Suprapubic skin (tissue), 4 donors: Measurements from ENCODE around the gene CTSG. TPM values are rescaled to one million over a fixed set of nuclear protein-coding genes. Genes with fewer than 3 reads are reported as not detected.

Experiments used
- DNase-seq, 2 donors: peaks; one replicate each; pipeline ENCODE4 v3.0.0-alpha.2; 2019; ENCODE audit warnings: low spot score in 2 of 2
- H3K27ac ChIP-seq: fragments of 200-600 bp; sonication (generic); one replicate; pipeline ENCODE4 v1.5.1; 2019
- H3K27me3 ChIP-seq: fragments of 200-600 bp; sonication (generic); one replicate; pipeline ENCODE4 v1.5.1; 2019
- H3K36me3 ChIP-seq: fragments of 200-600 bp; sonication (generic); one replicate; pipeline ENCODE4 v1.5.1; 2019
- H3K4me1 ChIP-seq: fragments of 200-600 bp; sonication (generic); one replicate; pipeline ENCODE4 v1.5.1; 2019
- H3K4me3 ChIP-seq: fragments of 200-600 bp; sonication (generic); one replicate; pipeline ENCODE4 v1.5.1; 2019; ENCODE audit warnings: mild to moderate bottlenecking
- H3K9me3 ChIP-seq: fragments of 200-600 bp; sonication (generic); one replicate; pipeline ENCODE4 v1.5.1; 2019
- EP300 ChIP-seq: sonication (generic); formaldehyde crosslinking; IDR thresholded peaks from one replicate; pipeline ENCODE4 v1.6.1; 2017; ENCODE audit warnings: antibody characterized with exemption
- POLR2A ChIP-seq, 2 donors: fragments of 450-650 bp; IDR thresholded peaks; one replicate each; pipeline ENCODE4 v1.6.1; 2017; ENCODE audit warnings: antibody characterized with exemption in 2 of 2, mild to moderate bottlenecking in 2 of 2, moderate library complexity in 2 of 2
- POLR2AphosphoS5 ChIP-seq, 3 donors: sonication (generic); formaldehyde crosslinking; IDR thresholded peaks; one replicate each; pipeline ENCODE4 v1.6.1; 2017; ENCODE audit warnings: antibody characterized with exemption in 3 of 3
- WGBS: methylation state at CpG from one replicate; pipeline ENCODE4 v1.1.5; 2018; 5-methylcytosine and 5-hydroxymethylcytosine counted together
- total RNA-seq, 4 donors: library from RNA; depleted of rRNA; stranded (reverse); fragments of >200 nt; gene quantifications; one replicate each; pipeline ENCODE4 v1.1.0, GENCODE V29; 2016
- TF ChIP-seq, protein P1 (sequence below), 2 donors: fragments of 200-600 bp in 1 of 2; fragments of 450-650 bp in 1 of 2; sonication (generic) in 1 of 2; IDR thresholded peaks; one replicate each; pipeline ENCODE4 v1.5.1; 2016 to 2019; ENCODE audit warnings: antibody characterized with exemption in 2 of 2, mild to moderate bottlenecking in 1 of 2, moderate library complexity in 1 of 2

CTSG gene, protein sequence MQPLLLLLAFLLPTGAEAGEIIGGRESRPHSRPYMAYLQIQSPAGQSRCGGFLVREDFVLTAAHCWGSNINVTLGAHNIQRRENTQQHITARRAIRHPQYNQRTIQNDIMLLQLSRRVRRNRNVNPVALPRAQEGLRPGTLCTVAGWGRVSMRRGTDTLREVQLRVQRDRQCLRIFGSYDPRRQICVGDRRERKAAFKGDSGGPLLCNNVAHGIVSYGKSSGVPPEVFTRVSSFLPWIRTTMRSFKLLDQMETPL
- 1 to 10 TPM in 1 of 4 donors, under 1 TPM in 1, not detected in 2; 0.89 to 4.5 TPM for total RNA-seq

DNA sequence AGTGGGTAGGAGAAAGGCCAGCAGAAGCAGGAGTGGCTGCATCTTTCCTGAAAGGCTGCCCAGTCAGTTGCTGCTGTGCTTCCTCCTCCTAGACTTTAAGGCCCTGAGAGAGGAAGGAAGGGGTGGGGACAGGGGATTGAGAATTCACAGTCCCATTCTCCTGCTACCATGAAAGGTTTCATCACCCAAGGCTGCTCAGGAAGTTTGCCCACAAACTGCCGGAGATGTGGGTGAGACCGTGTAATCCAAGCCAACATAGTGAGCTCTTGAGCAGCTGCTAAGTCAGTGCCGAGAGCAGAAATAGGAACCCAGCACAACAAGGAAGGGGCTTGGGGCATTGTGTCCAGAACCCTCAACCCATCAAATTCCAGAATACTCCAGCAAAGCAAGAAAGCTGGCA lies at the start of gene CTSG:
TSS of gene CTSG (minus strand) at position 69 of the 400 bp plus-strand sequence. CDS start at position 42, 27 bp downstream.
- Histone ChIP-seq H3K27ac (no peak within 1 kb of the TSS), H3K4me1 (no peaks in the 10 kb centered on the region), H3K4me3 (no peak within 1 kb of the TSS), H3K36me3 (no peaks in the 10 kb centered on the region), H3K9me3 (no peaks in the 10 kb centered on the region), H3K27me3 (no peaks in the 10 kb centered on the region)
- no peak for DNase-seq
- WGBS = 42% methylated on average over 3 of the region's 3 CpGs
- TF ChIP-seq, protein P1, sequence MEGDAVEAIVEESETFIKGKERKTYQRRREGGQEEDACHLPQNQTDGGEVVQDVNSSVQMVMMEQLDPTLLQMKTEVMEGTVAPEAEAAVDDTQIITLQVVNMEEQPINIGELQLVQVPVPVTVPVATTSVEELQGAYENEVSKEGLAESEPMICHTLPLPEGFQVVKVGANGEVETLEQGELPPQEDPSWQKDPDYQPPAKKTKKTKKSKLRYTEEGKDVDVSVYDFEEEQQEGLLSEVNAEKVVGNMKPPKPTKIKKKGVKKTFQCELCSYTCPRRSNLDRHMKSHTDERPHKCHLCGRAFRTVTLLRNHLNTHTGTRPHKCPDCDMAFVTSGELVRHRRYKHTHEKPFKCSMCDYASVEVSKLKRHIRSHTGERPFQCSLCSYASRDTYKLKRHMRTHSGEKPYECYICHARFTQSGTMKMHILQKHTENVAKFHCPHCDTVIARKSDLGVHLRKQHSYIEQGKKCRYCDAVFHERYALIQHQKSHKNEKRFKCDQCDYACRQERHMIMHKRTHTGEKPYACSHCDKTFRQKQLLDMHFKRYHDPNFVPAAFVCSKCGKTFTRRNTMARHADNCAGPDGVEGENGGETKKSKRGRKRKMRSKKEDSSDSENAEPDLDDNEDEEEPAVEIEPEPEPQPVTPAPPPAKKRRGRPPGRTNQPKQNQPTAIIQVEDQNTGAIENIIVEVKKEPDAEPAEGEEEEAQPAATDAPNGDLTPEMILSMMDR (IDR thresholded peaks at IDR 0.05) = no peak
- TF ChIP-seq POLR2A (IDR thresholded peaks at IDR 0.05) = no peak
- no peak for TF ChIP-seq EP300
- no peak for TF ChIP-seq POLR2AphosphoS5 (IDR thresholded peaks at IDR 0.05)

DNA sequence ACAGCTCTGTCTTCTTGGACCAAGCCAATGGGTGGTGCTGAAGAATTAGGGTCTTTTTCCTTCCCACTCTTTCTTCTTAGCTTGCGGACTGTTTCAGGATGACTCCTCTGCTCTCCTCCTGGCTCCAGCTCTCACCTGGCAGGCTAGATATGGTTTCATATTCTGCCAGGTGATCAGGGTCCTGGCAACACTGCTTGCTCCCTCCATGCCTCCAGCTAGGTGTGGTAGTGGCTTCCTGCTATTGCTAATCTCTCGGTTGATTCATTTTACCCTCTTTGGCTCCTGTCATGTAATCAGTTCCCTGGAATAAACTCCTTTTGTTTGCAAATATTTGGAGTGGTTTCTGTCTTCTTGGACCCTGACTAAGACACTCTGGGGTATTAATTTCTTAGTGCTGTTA lies 37.7 kb upstream of the CTSG start:
- TF ChIP-seq EP300 (no peak), POLR2A (IDR thresholded peaks at IDR 0.05) (no peak), POLR2AphosphoS5 (IDR thresholded peaks at IDR 0.05) (no peak)
- TF ChIP-seq, protein P1 (IDR thresholded peaks at IDR 0.05) = no peak
- WGBS = 65% methylated on average over 2 of the region's 2 CpGs
- DNase-seq = no peak
- Histone ChIP-seq H3K4me1 (no peaks in the 10 kb centered on the region), H3K27ac (no peak overlapping the region), H3K36me3 (no peaks in the 10 kb centered on the region), H3K9me3 (peaks cover 4% of the 10 kb centered on the region), H3K4me3 (no peak overlapping the region), H3K27me3 (no peaks in the 10 kb centered on the region)

DNA sequence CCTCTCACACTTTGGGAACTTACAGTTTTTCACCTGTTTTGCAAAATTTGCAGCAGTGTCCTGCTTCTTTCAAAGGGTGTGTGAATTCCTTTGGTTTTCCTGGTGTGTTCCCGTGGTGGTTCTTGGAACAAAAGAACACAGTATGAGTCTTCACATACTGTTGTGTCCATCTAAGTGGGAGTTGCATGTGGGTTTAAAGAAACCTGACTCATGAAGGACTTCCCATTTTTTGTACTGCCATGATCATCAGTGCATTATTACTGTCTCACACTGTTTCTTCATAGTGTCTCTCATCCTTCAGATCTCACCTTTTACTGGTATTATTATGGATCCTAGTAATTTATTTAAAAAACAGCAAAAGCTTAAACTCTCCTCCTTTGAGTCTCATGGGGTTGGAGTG lies 37.2 kb upstream of the CTSG start:
- Histone ChIP-seq H3K27me3 (no peaks in the 10 kb centered on the region), H3K4me3 (no peak overlapping the region), H3K27ac (no peak overlapping the region), H3K36me3 (no peaks in the 10 kb centered on the region), H3K4me1 (no peaks in the 10 kb centered on the region), H3K9me3 (peaks cover 4% of the 10 kb centered on the region)
- 62% methylated on average over 1 of the region's 1 CpG for WGBS
- TF ChIP-seq EP300 (no peak), POLR2A (IDR thresholded peaks at IDR 0.05) (no peak)
- TF ChIP-seq, protein P1 (IDR thresholded peaks at IDR 0.05) = no peak
- no peak for DNase-seq

DNA sequence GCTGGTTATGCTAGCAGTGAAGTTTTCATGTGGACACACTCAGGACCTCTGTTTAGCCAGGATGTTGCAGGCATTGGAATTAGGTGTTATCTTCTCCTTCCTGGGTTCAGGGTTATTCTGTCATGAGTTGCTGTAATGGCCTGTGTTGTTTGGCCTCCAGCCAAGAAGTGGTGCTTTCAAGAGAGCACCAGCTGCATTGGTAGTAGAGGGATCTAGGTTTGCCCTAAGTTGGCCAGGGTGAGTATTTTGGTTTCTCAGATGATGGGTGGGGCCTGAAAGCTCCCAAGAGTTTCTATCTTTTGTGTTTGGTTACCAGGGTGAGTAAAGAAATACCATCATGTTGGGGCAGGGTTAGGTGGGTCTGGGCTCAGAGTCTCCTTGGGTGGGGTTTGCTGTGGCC lies 36.1 kb upstream of the CTSG start:
- Histone ChIP-seq H3K27me3 (no peaks in the 10 kb centered on the region), H3K36me3 (no peaks in the 10 kb centered on the region), H3K9me3 (peaks cover 4% of the 10 kb centered on the region), H3K4me3 (no peak overlapping the region), H3K27ac (no peak overlapping the region), H3K4me1 (no peaks in the 10 kb centered on the region)
- DNase-seq = no peak
- TF ChIP-seq EP300 (no peak), POLR2A (IDR thresholded peaks at IDR 0.05) (no peak), POLR2AphosphoS5 (IDR thresholded peaks at IDR 0.05) (no peak)
- TF ChIP-seq, protein P1 (IDR thresholded peaks at IDR 0.05) = no peak

DNA sequence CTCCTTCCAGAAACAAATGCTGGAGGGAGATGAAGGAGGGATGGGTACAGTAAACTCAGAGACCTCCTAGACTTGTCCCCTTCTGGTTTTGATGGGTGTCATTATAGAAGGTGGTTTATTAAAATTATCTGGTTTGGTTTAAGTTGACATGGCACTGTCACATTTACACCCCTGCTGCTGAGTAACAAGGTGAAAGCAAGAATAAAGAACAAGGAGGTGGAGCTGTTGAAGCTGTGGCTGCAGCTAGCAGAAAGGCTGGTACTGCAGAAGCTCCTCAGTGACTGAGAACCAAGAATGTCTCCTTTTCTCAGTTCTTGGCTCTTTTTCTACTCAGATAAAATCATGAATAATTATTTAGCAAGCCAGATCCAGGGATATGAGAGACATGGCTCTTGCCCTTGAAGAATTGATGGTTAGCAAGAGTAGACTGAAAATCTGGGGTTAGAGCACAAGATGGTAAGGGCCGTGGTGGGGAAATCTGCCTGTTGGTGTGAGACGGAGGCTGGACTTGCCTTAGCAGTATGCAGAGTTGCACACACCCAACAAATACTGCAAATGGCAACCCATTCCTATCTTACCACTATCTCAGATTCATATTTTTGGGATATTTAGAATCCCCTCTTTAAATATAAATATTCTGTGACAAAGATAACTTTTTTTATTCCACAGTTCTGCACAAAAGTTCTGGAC lies 33.8 kb upstream of the CTSG start, which contains the start of gene GZMH:
TSS of gene GZMH (minus strand) at position 31 of the 690 bp plus-strand sequence. CDS start 72 bp downstream, outside the sequence.
- Histone ChIP-seq H3K36me3 (no peaks in the 10 kb centered on the region), H3K27me3 (no peaks in the 10 kb centered on the region), H3K27ac (no peak within 1 kb of the TSS), H3K4me1 (no peaks in the 10 kb centered on the region), H3K4me3 (no peak within 1 kb of the TSS), H3K9me3 (peaks cover 4% of the 10 kb centered on the region)
- TF ChIP-seq POLR2A (IDR thresholded peaks at IDR 0.05) (no peak), POLR2AphosphoS5 (IDR thresholded peaks at IDR 0.05) (no peak), EP300 (no peak)
- TF ChIP-seq, protein P1 (IDR thresholded peaks at IDR 0.05) = no peak
- no peak for DNase-seq
- WGBS = 90% methylated on average over 2 of the region's 2 CpGs
